Myometrial cell (primary cell): ENCODE results near the gene TBC1D3B. TPM values are rescaled to one million over a fixed set of nuclear protein-coding genes. Genes with fewer than 3 reads are reported as not detected.

Experiments used
- total RNA-seq: library from RNA; depleted of rRNA; stranded (reverse); fragments of >200 nt; gene quantifications from 2 replicates; pipeline ENCODE4 v1.2.3, GENCODE V29; 2015

Gene TBC1D3B
- not detected in 2 replicates for total RNA-seq

DNA sequence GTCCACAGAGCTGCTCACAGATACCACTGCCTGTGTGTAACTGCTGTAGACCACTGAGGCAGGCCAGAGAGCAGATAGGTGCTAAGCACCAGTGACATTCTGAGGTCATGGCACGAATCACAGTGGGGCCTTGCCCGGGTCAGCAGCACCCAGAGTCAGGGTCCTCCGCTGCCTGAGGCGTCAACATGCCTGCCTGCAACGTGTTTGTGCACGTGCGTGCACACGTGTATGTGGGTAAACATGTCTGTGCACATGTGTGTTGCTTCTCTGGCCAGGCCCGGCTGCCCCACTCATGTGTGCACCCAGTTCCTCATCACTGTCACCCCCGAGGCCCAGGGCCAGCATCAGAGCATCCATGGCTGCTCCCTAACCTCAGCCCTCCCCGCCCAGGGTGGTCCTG is at the start of gene TBC1D3B:
Gene TBC1D3B, minus strand, starts transcription at position 101 of the 400 bp plus-strand sequence. CDS start 1,586 bp downstream, outside the sequence.

GRCh38 chr17:36210439-36211211 is 34.2 kb upstream of the TBC1D3B start, which contains the start of gene CCL4L2:
TSS of gene CCL4L2 (plus strand) at chr17:36211063.

Other genes starting within 250 kb of the TBC1D3B start
- gene RDM1, start 245.9 kb downstream of the TBC1D3B start, total RNA-seq = 0.53 and 0.58 TPM in 2 replicates
- gene LYZL6, start 232.9 kb downstream of the TBC1D3B start, total RNA-seq = not detected in 2 replicates
- gene CCL16, start 195.1 kb downstream of the TBC1D3B start, total RNA-seq = not detected in 2 replicates
- gene CCL14, start 189.9 kb downstream of the TBC1D3B start, total RNA-seq = not detected in 2 replicates
- gene CCL15, start 175.1 kb downstream of the TBC1D3B start, total RNA-seq = not detected in 2 replicates
- not detected in 2 replicates for gene CCL23, start 158.7 kb downstream of the TBC1D3B start, total RNA-seq
- not detected in 2 replicates for gene CCL18, start 112.4 kb downstream of the TBC1D3B start, total RNA-seq
- gene CCL3, start 86.5 kb downstream of the TBC1D3B start, total RNA-seq = not detected in 2 replicates
- gene CCL4, start 72.8 kb downstream of the TBC1D3B start, total RNA-seq = not detected in 2 replicates
- not detected in 2 replicates for gene CCL3L1, start 20.1 kb upstream of the TBC1D3B start, total RNA-seq
- not detected in 2 replicates for gene CCL4L2, start 34.4 kb upstream of the TBC1D3B start, total RNA-seq
- gene TBC1D3I, start 87.9 kb upstream of the TBC1D3B start, total RNA-seq = not detected in 2 replicates
- not detected in 2 replicates for gene TBC1D3G, start 147.2 kb upstream of the TBC1D3B start, total RNA-seq
- gene TBC1D3H, start 211.8 kb upstream of the TBC1D3B start, total RNA-seq = not detected in 2 replicates